ENCODE results near the gene CIART. TPM values are rescaled to one million over a fixed set of nuclear protein-coding genes. Genes with fewer than 3 reads are reported as not detected.
A peak's percentile ranks its signal among the peaks of the same experiment; 100 is the strongest.

The CIART gene
- total RNA-seq, 1 donor from 2014 or later: 12.8 TPM

GRCh38 chr1:150257624-150258585 is 24.4 kb upstream of the CIART start, which contains the start of gene CA14:
TSS of gene CA14 (plus strand) at chr1:150257774. CDS start at chr1:150258129, 355 bp downstream.
- intact Hi-C loops (cut with DNase I): loop anchor here (5.0 kb wide), 1 partner anchor 719 kb away; no protein-coding TSS in a partner anchor
- DNase-seq (ENCODE audit: missing footprints) (no peak), ATAC-seq (peak; percentile 67)

- DNase-seq (ENCODE audit: missing footprints) (no peak), ATAC-seq (no peak)
- intact Hi-C loops (cut with DNase I): loop anchor here (5.0 kb wide), 1 partner anchor 718 kb away; no protein-coding TSS in a partner anchor
Measured at GRCh38 chr1:150259217-150259616, 23.1 kb upstream of the CIART start.

GRCh38 chr1:150259758-150260669 is 22.3 kb upstream of the CIART start:
- DNase-seq (ENCODE audit: missing footprints) (no peak), ATAC-seq (peak; percentile 47)
- intact Hi-C loops (cut with DNase I): loop anchor here (5.0 kb wide), 1 partner anchor 717 kb away; no protein-coding TSS in a partner anchor

- ATAC-seq: no peak
- intact Hi-C loops (cut with DNase I): no loop called here
- no peak for DNase-seq (ENCODE audit: missing footprints)
Measured at GRCh38 chr1:150261367-150261766, 21.0 kb upstream of the CIART start.

- no peak for DNase-seq (ENCODE audit: missing footprints)
- intact Hi-C loops (cut with DNase I): no loop called here
- ATAC-seq: no peak
Measured at GRCh38 chr1:150262388-150263320, 19.7 kb upstream of the CIART start.

- DNase-seq (ENCODE audit: missing footprints) (no peak), ATAC-seq (no peak)
- intact Hi-C loops (cut with DNase I): no loop called here
Measured at GRCh38 chr1:150263549-150263948, 18.8 kb upstream of the CIART start.

GRCh38 chr1:150267896-150268295 is 14.5 kb upstream of the CIART start:
- intact Hi-C loops (cut with DNase I): no loop called here

GRCh38 chr1:150268340-150268704 is 14.0 kb upstream of the CIART start:
- ATAC-seq: peak; percentile 9
- intact Hi-C loops (cut with DNase I): no loop called here
- no peak for DNase-seq (ENCODE audit: missing footprints)

More at GRCh38 chr1:150267896-150268295, 14.5 kb upstream of the CIART start:
- DNase-seq (ENCODE audit: missing footprints) (no peak), ATAC-seq (no peak)

GRCh38 chr1:150268705-150269403 is 13.5 kb upstream of the CIART start, which contains the start of gene APH1A:
TSS of gene APH1A (minus strand) at chr1:150269016. CDS start at chr1:150268810, 206 bp downstream.
- intact Hi-C loops (cut with DNase I): no loop called here
- DNase-seq (ENCODE audit: missing footprints) (peak; percentile 98), ATAC-seq (peak; percentile 98)

GRCh38 chr1:150269451-150269850 is 12.9 kb upstream of the CIART start:
- intact Hi-C loops (cut with DNase I): no loop called here
- no peak for ATAC-seq
- no peak for DNase-seq (ENCODE audit: missing footprints)

- ATAC-seq (no peak), DNase-seq (ENCODE audit: missing footprints) (no peak)
- intact Hi-C loops (cut with DNase I): no loop called here
Measured at GRCh38 chr1:150271291-150271959, 10.9 kb upstream of the CIART start.

- ATAC-seq: no peak
- intact Hi-C loops (cut with DNase I): no loop called here
- DNase-seq (ENCODE audit: missing footprints): no peak
Measured at GRCh38 chr1:150273311-150273710, 9.0 kb upstream of the CIART start.

GRCh38 chr1:150280138-150280707 is 2.1 kb upstream of the CIART start:
- intact Hi-C loops (cut with DNase I): loop anchor here (5.0 kb wide), 1 partner anchor 43 kb away; the partner anchor contains the start of gene ANP32E

GRCh38 chr1:150281221-150281757 is 1.1 kb upstream of the CIART start:
- DNase-seq (ENCODE audit: missing footprints) (peak; percentile 83), ATAC-seq (peak; percentile 76)
- intact Hi-C loops (cut with DNase I): loop anchor here (5.0 kb wide), 1 partner anchor 44 kb away; the partner anchor contains the start of gene ANP32E

More at GRCh38 chr1:150280138-150280707, 2.1 kb upstream of the CIART start:
- DNase-seq (ENCODE audit: missing footprints): no peak
- ATAC-seq: no peak

GRCh38 chr1:150282558-150282958 is 204 bp downstream of the CIART start:
- no peak for DNase-seq (ENCODE audit: missing footprints)
- ATAC-seq: peak; percentile 5
- intact Hi-C loops (cut with DNase I): loop anchor here (1.0 to 5.0 kb wide), 2 partner anchors 27 to 45 kb away; partner anchors contain the start of gene ANP32E

GRCh38 chr1:150283260-150283659 is 906 bp downstream of the CIART start:
- intact Hi-C loops (cut with DNase I): loop anchor here (5.0 kb wide), 1 partner anchor 46 kb away; the partner anchor contains the start of gene ANP32E
- no peak for DNase-seq (ENCODE audit: missing footprints)
- no peak for ATAC-seq
